GM12878 (cell line): ENCODE results near the gene ZDHHC3. TPM values are rescaled to one million over a fixed set of nuclear protein-coding genes. Genes with fewer than 3 reads are reported as not detected.

Source experiments
- ATAC-seq: fragments of 200-7000 bp; cut with Tn5 transposase; 3 replicates; pipeline ENCODE4 v1.9.1; 2020; ENCODE audit warnings: mild to moderate bottlenecking, moderate library complexity
- BruUV-seq: library from RNA; stranded (reverse); fragments of 400-500 nt; replicated peaks from 2 replicates; lab custom pipeline; 2021; lab: Mats Ljungman, UMichigan
- CTCF ChIA-PET: fragments of 300-600 bp; sonication (Branson Sonifier 250); formaldehyde crosslinking; extraction: SDS; loops from one replicate; lab custom pipeline; 2021; ENCODE audit warnings: inconsistent platforms; lab: Yijun Ruan, JAX
- POLR2A ChIA-PET: fragments of 350-600 bp; formaldehyde crosslinking; extraction: SDS; loops from one replicate; lab custom pipeline; 2021; ENCODE audit warnings: inconsistent platforms; lab: Charles Lee
- RAD21 ChIA-PET: fragments of 300-600 bp; sonication (Branson Sonifier 250); formaldehyde crosslinking; loops from one replicate; lab custom pipeline; 2023; ENCODE audit warnings: antibody characterized with exemption; ENCODE audit not compliant: unreplicated experiment; lab: Charles Lee
- SMC1A ChIA-PET: fragments of 300-600 bp; sonication (Branson Sonifier 250); formaldehyde crosslinking; loops from one replicate; lab custom pipeline; 2023; ENCODE audit not compliant: unreplicated experiment, uncharacterized antibody; lab: Charles Lee
- DNase-seq: peaks from one replicate; pipeline ENCODE4 v3.0.0-alpha.2; 2011; ENCODE audit warnings: low read depth, low spot score
- FAIRE-seq: peaks from 3 replicates; lab custom pipeline; 2011; peaks lifted over from hg19 to GRCh38; lab: Jason Lieb, UNC
- H2AFZ ChIP-seq: 2 replicates; pipeline ENCODE4 v1.6.0; 2011; ENCODE audit warnings: low read depth, low read length, control low read depth; ENCODE audit not compliant: control insufficient read depth
- H3K27ac ChIP-seq: 2 replicates; pipeline ENCODE4 v1.5.1; 2011; ENCODE audit warnings: control low read depth; ENCODE audit not compliant: control insufficient read depth, insufficient read depth
- H3K27me3 ChIP-seq, 2 experiments: replicated peaks in 1 of 2; 2 replicates each; pipeline versions ENCODE4 v1.6.0 to v1.6.1; 2011; ENCODE audit warnings: low read length in 1 of 2; ENCODE audit not compliant: control insufficient read depth in 2 of 2, insufficient read depth in 2 of 2
- H3K36me3 ChIP-seq, 2 experiments: 2 replicates each; pipeline ENCODE4 v1.5.1; 2011; ENCODE audit warnings: low read length in 1 of 2; ENCODE audit not compliant: control insufficient read depth in 2 of 2, insufficient read depth in 2 of 2
- H3K4me1 ChIP-seq: 2 replicates; pipeline ENCODE4 v1.6.1; 2011; ENCODE audit warnings: mild to moderate bottlenecking, low read length, moderate library complexity, mixed read lengths; ENCODE audit not compliant: control insufficient read depth, insufficient read depth
- H3K4me2 ChIP-seq: 2 replicates; pipeline ENCODE4 v1.6.0; 2011; ENCODE audit warnings: control low read depth; ENCODE audit not compliant: control insufficient read depth, insufficient read depth
- H3K4me3 ChIP-seq: fragments of 200-600 bp; sonication (generic); 2 replicates; pipeline ENCODE4 v1.5.1; 2016
- H3K79me2 ChIP-seq: 2 replicates; pipeline ENCODE4 v1.6.0; 2011; ENCODE audit warnings: low read length; ENCODE audit not compliant: control insufficient read depth, insufficient read depth
- H3K9ac ChIP-seq: 2 replicates; pipeline ENCODE4 v1.8.0; 2011; ENCODE audit warnings: low read length, control low read depth, mixed read lengths; ENCODE audit not compliant: control insufficient read depth, insufficient read depth
- H3K9me3 ChIP-seq: replicated peaks from 3 replicates; pipeline ENCODE4 v1.5.1; 2011; ENCODE audit warnings: mild to moderate bottlenecking, low read length; ENCODE audit not compliant: control insufficient read depth, insufficient read depth
- H4K20me1 ChIP-seq: 2 replicates; pipeline ENCODE4 v1.6.0; 2011; ENCODE audit not compliant: control insufficient read depth, insufficient read depth
- BHLHE40 ChIP-seq, 2 experiments: fragments of 450-650 bp in 1 of 2; IDR thresholded peaks; 2 replicates each; pipeline ENCODE4 v1.6.1; 2011 to 2017; ENCODE audit warnings: low read depth in 2 of 2, borderline replicate concordance in 1 of 2, improper control_type of control experiment in 1 of 2, low read length in 1 of 2, mild to moderate bottlenecking in 1 of 2
- BMI1 ChIP-seq: fragments of 450-650 bp; IDR thresholded peaks from 2 replicates; pipeline ENCODE4 v1.6.1; 2016; ENCODE audit warnings: mild to moderate bottlenecking, moderate library complexity, borderline replicate concordance
- FOS ChIP-seq: IDR thresholded peaks from 3 replicates; pipeline ENCODE4 v1.6.1; 2011; ENCODE audit warnings: borderline replicate concordance; ENCODE audit not compliant: insufficient read length; ENCODE audit errors: extremely low read depth
- HCFC1 ChIP-seq: fragments of 150-350 bp; IDR thresholded peaks from 2 replicates; pipeline ENCODE4 v1.6.1; 2014; ENCODE audit warnings: low read length
- JUNB ChIP-seq: IDR thresholded peaks from 2 replicates; pipeline ENCODE4 v1.6.1; 2016; ENCODE audit warnings: antibody characterized with exemption, mild to moderate bottlenecking
- JUND ChIP-seq: IDR thresholded peaks from 2 replicates; pipeline ENCODE4 v1.6.1; 2012; ENCODE audit warnings: low read depth, mild to moderate bottlenecking, low read length, improper control_type of control experiment, moderate library complexity
- MYB ChIP-seq: fragments of 150-350 bp; IDR thresholded peaks from 2 replicates; pipeline ENCODE4 v1.6.1; 2014; ENCODE audit warnings: mild to moderate bottlenecking, low read depth, low read length, borderline replicate concordance
- MYC ChIP-seq: IDR thresholded peaks from 2 replicates; pipeline ENCODE4 v1.6.1; 2011; ENCODE audit warnings: mild to moderate bottlenecking, low read length, moderate library complexity, inconsistent platforms; ENCODE audit not compliant: insufficient read depth, insufficient replicate concordance, insufficient read length, severe bottlenecking
- PML ChIP-seq: IDR thresholded peaks from 2 replicates; pipeline ENCODE4 v1.6.1; 2012; ENCODE audit warnings: low read length, inconsistent platforms
- RFX5 ChIP-seq: IDR thresholded peaks from 2 replicates; pipeline ENCODE4 v1.6.1; 2011; ENCODE audit warnings: low read depth, low read length, improper control_type of control experiment
- SIX5 ChIP-seq: IDR thresholded peaks from 2 replicates; pipeline ENCODE4 v1.6.1; 2011; ENCODE audit warnings: mild to moderate bottlenecking, low read depth, low read length, moderate library complexity; ENCODE audit not compliant: severe bottlenecking
- SP1 ChIP-seq: IDR thresholded peaks from one replicate; pipeline ENCODE4 v1.6.1; 2011; ENCODE audit warnings: low read depth, low read length
- STAT1 ChIP-seq: fragments of 450-650 bp; conservative IDR thresholded peaks from 2 replicates; pipeline ENCODE4 v1.6.1; 2014; ENCODE audit warnings: antibody characterized with exemption, mild to moderate bottlenecking
- SUZ12 ChIP-seq: fragments of 200-600 bp; sonication (generic); IDR thresholded peaks from one replicate; pipeline ENCODE4 v1.6.1; 2018; ENCODE audit warnings: antibody characterized with exemption, mild to moderate bottlenecking; ENCODE audit not compliant: unreplicated experiment
- TAF1 ChIP-seq: IDR thresholded peaks from 2 replicates; pipeline ENCODE4 v1.6.1; 2011; ENCODE audit warnings: mild to moderate bottlenecking, low read depth, low read length, borderline replicate concordance
- TBL1XR1 ChIP-seq: IDR thresholded peaks from 2 replicates; pipeline ENCODE4 v1.6.1; 2012; ENCODE audit warnings: low read depth, low read length, improper control_type of control experiment
- TCF3 ChIP-seq: IDR thresholded peaks from 2 replicates; pipeline ENCODE4 v1.6.1; 2012; ENCODE audit warnings: low read depth, mild to moderate bottlenecking, low read length, borderline replicate concordance; ENCODE audit not compliant: insufficient read depth
- ZNF207 ChIP-seq: fragments of 450-650 bp; IDR thresholded peaks from 2 replicates; pipeline ENCODE4 v1.6.1; 2014; ENCODE audit warnings: antibody characterized with exemption, mild to moderate bottlenecking, borderline replicate concordance
- ZNF384 ChIP-seq: IDR thresholded peaks from 2 replicates; pipeline ENCODE4 v1.6.1; 2012; ENCODE audit warnings: low read depth, mild to moderate bottlenecking, low read length, improper control_type of control experiment, borderline replicate concordance
- WGBS: methylation state at CpG from one replicate; pipeline ENCODE4 v1.1.6; 2016; ENCODE audit warnings: low lambda C conversion rate; ENCODE audit not compliant: insufficient replicate concordance, insufficient coverage; ENCODE audit errors: missing lambda C conversion rate; 5-methylcytosine and 5-hydroxymethylcytosine counted together
- in situ Hi-C: fragments of 300-500 bp; cut with MboI; formaldehyde crosslinking; loops from 9 replicates; pipeline ENCODE4 v1.14.3; 2018; ENCODE audit warnings: mixed read lengths
- intact Hi-C: fragments of 100-400 bp; cut with micrococcal nuclease; formaldehyde crosslinking; loops from one replicate; pipeline ENCODE4 v1.14.2; 2022; ENCODE audit not compliant: unreplicated experiment
- polyA plus RNA-seq, 11 experiments: library from polyadenylated mRNA; depleted of rRNA in 4 of 11; unstranded in 6 of 11; stranded (reverse) in 5 of 11; fragments of >200 nt; fragmentation: Nextera tagmentation in 4 of 11; fragmentation: Illumina TruSeq in 1 of 11; extraction: Ambion mirVana in 4 of 11; extraction: Trizol in 1 of 11; gene quantifications; 1 replicate in 1 of 11; 2 replicates in 10 of 11; pipeline versions ENCODE4 v1.2.1 to v1.2.3, GENCODE V29; 2011 to 2016; ENCODE audit warnings: inconsistent platforms in 2 of 11, missing spikeins in 2 of 11, low read depth in 1 of 11
- total RNA-seq, 4 experiments: library from RNA; depleted of rRNA in 3 of 4; stranded (reverse); fragments of >200 nt in 3 of 4; fragmentation: Illumina TruSeq in 1 of 4; extraction: Trizol in 1 of 4; gene quantifications; 2 replicates each; pipeline versions ENCODE4 v1.2.1 to v1.2.3, GENCODE V29; 2013 to 2021

Gene ZDHHC3
- total and polyA plus RNA-seq, 10 of the 15 experiments (the other 5 are each of a cell fraction or from before 2014, with no cell fraction given), result 6.8 to 79.1 (median 40.8) TPM

GRCh38 chr3:45001738-45002137 lies 25.8 kb upstream of the ZDHHC3 start:
- no TSS peak for BruUV-seq
- Histone ChIP-seq H3K36me3 (peaks cover 23 to 50% of the 10 kb centered on the region in 2 experiments), H4K20me1 (no peaks in the 10 kb centered on the region), H3K4me1 (no peaks in the 10 kb centered on the region), H3K9me3 (no peaks in the 10 kb centered on the region), H3K4me2 (no peak overlapping the region), H3K27ac (no peak overlapping the region), H2AFZ (no peak overlapping the region), H3K27me3 (no peaks in the 10 kb centered on the region), H3K9ac (no peak overlapping the region), H3K4me3 (no peak overlapping the region)
- POLR2A ChIA-PET, result no interaction called here
- RAD21 ChIA-PET, result no interaction called here
- 95% methylated on average over 3 of the region's 3 CpGs for WGBS
- FAIRE-seq, result no peak
- CTCF ChIA-PET, result interaction anchor here (0.6 to 1.4 kb wide), 8 partner anchors 9 to 993 kb away, joined by 3 to 6 read pairs (median 3); no protein-coding TSS in a partner anchor
- SMC1A ChIA-PET, result interaction anchor here (0.7 to 1.4 kb wide), 4 partner anchors 10 to 61 kb away, joined by 3 to 5 read pairs (median 4); no protein-coding TSS in a partner anchor
- intact Hi-C loops, result no loop called here
- TF ChIP-seq HCFC1 (no peak), MYC (no peak), TBL1XR1 (no peak), STAT1 (no peak), JUND (no peak), TCF3 (no peak), TAF1 (no peak)
- TF ChIP-seq, all 136 proteins: peak for 0
- ATAC-seq, result no peak
- no peaks in the 10 kb centered on the region for H3K79me2 ChIP-seq
- in situ Hi-C loops, result no loop called here
- DNase-seq, result no peak

GRCh38 chr3:45000823-45001222 lies 24.8 kb upstream of the ZDHHC3 start:
- FAIRE-seq (no peak), ATAC-seq (no peak), DNase-seq (no peak)
- H3K27me3 ChIP-seq, result no peaks in the 10 kb centered on the region
- ChIA-PET POLR2A (no interaction called here), RAD21 (no interaction called here), CTCF (interaction anchor here (0.6 to 1.4 kb wide), 6 partner anchors 8 to 88 kb away, joined by 3 to 6 read pairs (median 3); no protein-coding TSS in a partner anchor), SMC1A (interaction anchor here (1.1 to 1.4 kb wide), 3 partner anchors 11 to 37 kb away, joined by 4 to 5 read pairs (median 5); no protein-coding TSS in a partner anchor)
- no peak overlapping the region for H2AFZ ChIP-seq
- no TSS peak for BruUV-seq
- in situ Hi-C loops, result no loop called here
- no peak overlapping the region for H3K27ac ChIP-seq
- no peaks in the 10 kb centered on the region for H3K9me3 ChIP-seq
- no peaks in the 10 kb centered on the region for H4K20me1 ChIP-seq
- H3K36me3 ChIP-seq, result peaks cover 25 to 51% of the 10 kb centered on the region in 2 experiments
- H3K4me3 ChIP-seq, result no peak overlapping the region
- no peak overlapping the region for H3K4me2 ChIP-seq
- no peaks in the 10 kb centered on the region for H3K4me1 ChIP-seq
- WGBS, result 100% methylated on average over 4 of the region's 4 CpGs
- intact Hi-C loops, result no loop called here
- no peaks in the 10 kb centered on the region for H3K79me2 ChIP-seq
- H3K9ac ChIP-seq, result no peak overlapping the region
- TF ChIP-seq BHLHE40 (IDR thresholded peaks at IDR 0.05; ENCODE audit: borderline replicate concordance in 1 of 2, low read depth in 2 of 2, low read length in 1 of 2), result no peak
- no peak for TF ChIP-seq SP1
- no peak for TF ChIP-seq SIX5
- TF ChIP-seq FOS, result no peak
- no peak for TF ChIP-seq BMI1
- TF ChIP-seq PML, result no peak
- no peak for TF ChIP-seq MYB
- no peak for TF ChIP-seq SUZ12
- no peak for TF ChIP-seq JUNB
- TF ChIP-seq ZNF384, result no peak
- no peak for TF ChIP-seq RFX5
- no peak for TF ChIP-seq ZNF207
